ENCODE data around the gene KBTBD13.
"Not testable (repeated sequence)": the region's sequence is repeated elsewhere in the genome, so short reads cannot be mapped to it uniquely, and the experiment has no call there.

KBTBD13 gene

GRCh38 chr15:65044218-65044617, 32.3 kb upstream of the KBTBD13 start:
- H2AFZ ChIP-seq (ENCODE audit: low read depth, low read length); H3K27ac ChIP-seq (ENCODE audit: low read length, poor library complexity, severe bottlenecking): not testable (repeated sequence)

GRCh38 chr15:65044724-65045481, 31.6 kb upstream of the KBTBD13 start, which contains the start of gene SLC51B:
Gene SLC51B (plus strand): TSS chr15:65045387. CDS start chr15:65050005, 4,618 bp downstream.
- DNase-seq: peak; percentile 84
- no peak within 1 kb of the TSS for H2BK5ac ChIP-seq (ENCODE audit: low read depth, low read length, poor library complexity, severe bottlenecking)
- WGBS: 62% methylated on average over 7 of the region's 7 CpGs

More at GRCh38 chr15:65044218-65044617, 32.3 kb upstream of the KBTBD13 start:
- not testable (repeated sequence) for H3K4ac ChIP-seq (ENCODE audit: low read depth in 1 of 2, low read length in 2 of 2); H2BK120ac ChIP-seq (ENCODE audit: low read depth, low read length); H3K79me1 ChIP-seq (replicated peaks; ENCODE audit: low read length, poor library complexity, severe bottlenecking); H3K36me3 ChIP-seq (ENCODE audit: control insufficient read depth in 1 of 2, insufficient read depth in 2 of 2, low read depth in 1 of 2, low read length in 2 of 2); H3K9me3 ChIP-seq (ENCODE audit: control insufficient read depth, low read length); H3K18ac ChIP-seq (ENCODE audit: low read depth in 1 of 2, low read length in 2 of 2); H4K8ac ChIP-seq (ENCODE audit: low read length); H2BK15ac ChIP-seq (ENCODE audit: low read depth, poor library complexity, severe bottlenecking); H2BK12ac ChIP-seq (ENCODE audit: low read length in 2 of 2); H2AK5ac ChIP-seq (ENCODE audit: low read length, severe bottlenecking); H3K4me1 ChIP-seq (ENCODE audit: control insufficient read depth, insufficient read depth, low read depth, low read length); H3K23ac ChIP-seq (ENCODE audit: low read length in 2 of 2); H3K27me3 ChIP-seq (ENCODE audit: control insufficient read depth in 1 of 2, insufficient read depth in 1 of 2, low read length in 2 of 2); H3K9ac ChIP-seq (ENCODE audit: low read length); H3K14ac ChIP-seq (ENCODE audit: low read length in 2 of 2); H2BK5ac ChIP-seq (ENCODE audit: low read depth, low read length, poor library complexity, severe bottlenecking); H3K4me3 ChIP-seq (ENCODE audit: insufficient read depth in 1 of 2, low read depth in 1 of 2, low read length in 2 of 2); H4K91ac ChIP-seq (ENCODE audit: low read length)
- 45% methylated on average over 4 of the region's 5 CpGs for WGBS
- H3K4me2 ChIP-seq (ENCODE audit: low read length, poor library complexity, severe bottlenecking): peak overlapping the region; percentile 28
- DNase-seq: peak; percentile 61

GRCh38 chr15:65048241-65048640, 28.3 kb upstream of the KBTBD13 start:
- Histone ChIP-seq H2AK5ac (ENCODE audit: low read length, severe bottlenecking) (no peak overlapping the region), H3K14ac (ENCODE audit: low read length in 2 of 2) (no peak overlapping the region), H2AFZ (ENCODE audit: low read depth, low read length) (no peak overlapping the region), H3K27ac (ENCODE audit: low read length, poor library complexity, severe bottlenecking) (no peak overlapping the region), H3K36me3 (ENCODE audit: control insufficient read depth in 1 of 2, insufficient read depth in 2 of 2, low read depth in 1 of 2, low read length in 2 of 2) (no peaks in the 10 kb centered on the region), H4K91ac (ENCODE audit: low read length) (no peak overlapping the region), H3K9ac (ENCODE audit: low read length) (no peak overlapping the region), H2BK120ac (ENCODE audit: low read depth, low read length) (no peak overlapping the region), H3K4me2 (ENCODE audit: low read length, poor library complexity, severe bottlenecking) (no peak overlapping the region), H3K23ac (ENCODE audit: low read length in 2 of 2) (no peak overlapping the region), H3K79me1 (replicated peaks; ENCODE audit: low read length, poor library complexity, severe bottlenecking) (no peaks in the 10 kb centered on the region), H3K9me3 (ENCODE audit: control insufficient read depth, low read length) (no peaks in the 10 kb centered on the region), H2BK5ac (ENCODE audit: low read depth, low read length, poor library complexity, severe bottlenecking) (no peak overlapping the region), H3K18ac (ENCODE audit: low read depth in 1 of 2, low read length in 2 of 2) (no peak overlapping the region), H3K27me3 (ENCODE audit: control insufficient read depth in 1 of 2, insufficient read depth in 1 of 2, low read length in 2 of 2) (peaks cover 5 to 15% of the 10 kb centered on the region in 2 experiments), H4K8ac (ENCODE audit: low read length) (no peak overlapping the region), H3K4me1 (ENCODE audit: control insufficient read depth, insufficient read depth, low read depth, low read length) (peaks cover 17% of the 10 kb centered on the region), H3K4ac (ENCODE audit: low read depth in 1 of 2, low read length in 2 of 2) (no peak overlapping the region), H3K4me3 (ENCODE audit: insufficient read depth in 1 of 2, low read depth in 1 of 2, low read length in 2 of 2) (no peak overlapping the region), H2BK15ac (ENCODE audit: low read depth, poor library complexity, severe bottlenecking) (no peak overlapping the region), H2BK12ac (ENCODE audit: low read length in 2 of 2) (no peak overlapping the region)
- no peak for DNase-seq
- WGBS: no CpG with 5 or more reads among the region's 2 CpGs

More at GRCh38 chr15:65044724-65045481, 31.6 kb upstream of the KBTBD13 start, which contains the start of gene SLC51B:
- no peaks in the 10 kb centered on the region for H3K27me3 ChIP-seq (ENCODE audit: control insufficient read depth in 1 of 2, insufficient read depth in 1 of 2, low read length in 2 of 2)
- no peaks in the 10 kb centered on the region for H3K79me1 ChIP-seq (replicated peaks; ENCODE audit: low read length, poor library complexity, severe bottlenecking)
- no peaks in the 10 kb centered on the region for H3K9me3 ChIP-seq (ENCODE audit: control insufficient read depth, low read length)
- no peaks in the 10 kb centered on the region for H3K36me3 ChIP-seq (ENCODE audit: control insufficient read depth in 1 of 2, insufficient read depth in 2 of 2, low read depth in 1 of 2, low read length in 2 of 2)
- H3K18ac ChIP-seq (ENCODE audit: low read depth in 1 of 2, low read length in 2 of 2): no peak within 1 kb of the TSS
- H4K8ac ChIP-seq (ENCODE audit: low read length): no peak within 1 kb of the TSS
- H3K4me2 ChIP-seq (ENCODE audit: low read length, poor library complexity, severe bottlenecking): no peak within 1 kb of the TSS
- H4K91ac ChIP-seq (ENCODE audit: low read length): no peak within 1 kb of the TSS
- H2AFZ ChIP-seq (ENCODE audit: low read depth, low read length): no peak within 1 kb of the TSS
- no peak within 1 kb of the TSS for H2BK15ac ChIP-seq (ENCODE audit: low read depth, poor library complexity, severe bottlenecking)
- no peak within 1 kb of the TSS for H2AK5ac ChIP-seq (ENCODE audit: low read length, severe bottlenecking)
- no peak within 1 kb of the TSS for H3K4ac ChIP-seq (ENCODE audit: low read depth in 1 of 2, low read length in 2 of 2)
- no peak within 1 kb of the TSS for H3K9ac ChIP-seq (ENCODE audit: low read length)
- no peak within 1 kb of the TSS for H3K14ac ChIP-seq (ENCODE audit: low read length in 2 of 2)
- peaks cover 16% of the 10 kb centered on the region for H3K4me1 ChIP-seq (ENCODE audit: control insufficient read depth, insufficient read depth, low read depth, low read length)
- no peak within 1 kb of the TSS for H3K23ac ChIP-seq (ENCODE audit: low read length in 2 of 2)
- no peak within 1 kb of the TSS for H3K27ac ChIP-seq (ENCODE audit: low read length, poor library complexity, severe bottlenecking)
- peak within 1 kb of the TSS in 1 of 2 experiments; percentile 47 for H2BK12ac ChIP-seq (ENCODE audit: low read length in 2 of 2)
- H3K4me3 ChIP-seq (ENCODE audit: insufficient read depth in 1 of 2, low read depth in 1 of 2, low read length in 2 of 2): no peak within 1 kb of the TSS
- no peak within 1 kb of the TSS for H2BK120ac ChIP-seq (ENCODE audit: low read depth, low read length)

GRCh38 chr15:65049418-65049840, 27.1 kb upstream of the KBTBD13 start:
- no peak overlapping the region for H2BK120ac ChIP-seq (ENCODE audit: low read depth, low read length)
- H3K4me2 ChIP-seq (ENCODE audit: low read length, poor library complexity, severe bottlenecking): peak overlapping the region; percentile 55
- peaks cover 11 to 15% of the 10 kb centered on the region in 2 experiments for H3K27me3 ChIP-seq (ENCODE audit: control insufficient read depth in 1 of 2, insufficient read depth in 1 of 2, low read length in 2 of 2)
- 23% methylated on average over 19 of the region's 19 CpGs for WGBS
- H3K36me3 ChIP-seq (ENCODE audit: control insufficient read depth in 1 of 2, insufficient read depth in 2 of 2, low read depth in 1 of 2, low read length in 2 of 2): no peaks in the 10 kb centered on the region
- H3K4me1 ChIP-seq (ENCODE audit: control insufficient read depth, insufficient read depth, low read depth, low read length): peaks cover 16% of the 10 kb centered on the region
- no peak overlapping the region for H3K14ac ChIP-seq (ENCODE audit: low read length in 2 of 2)
- no peaks in the 10 kb centered on the region for H3K9me3 ChIP-seq (ENCODE audit: control insufficient read depth, low read length)
- H3K79me1 ChIP-seq (replicated peaks; ENCODE audit: low read length, poor library complexity, severe bottlenecking): no peaks in the 10 kb centered on the region
- no peak overlapping the region for H2BK15ac ChIP-seq (ENCODE audit: low read depth, poor library complexity, severe bottlenecking)
- no peak overlapping the region for H2AFZ ChIP-seq (ENCODE audit: low read depth, low read length)
- H2BK12ac ChIP-seq (ENCODE audit: low read length in 2 of 2): no peak overlapping the region
- H3K23ac ChIP-seq (ENCODE audit: low read length in 2 of 2): no peak overlapping the region
- no peak overlapping the region for H2BK5ac ChIP-seq (ENCODE audit: low read depth, low read length, poor library complexity, severe bottlenecking)
- H3K27ac ChIP-seq (ENCODE audit: low read length, poor library complexity, severe bottlenecking): no peak overlapping the region
- H3K18ac ChIP-seq (ENCODE audit: low read depth in 1 of 2, low read length in 2 of 2): no peak overlapping the region
- peak; percentile 88 for DNase-seq
- peak overlapping the region in 1 of 2 experiments; percentile 75 for H3K4me3 ChIP-seq (ENCODE audit: insufficient read depth in 1 of 2, low read depth in 1 of 2, low read length in 2 of 2)
- H3K4ac ChIP-seq (ENCODE audit: low read depth in 1 of 2, low read length in 2 of 2): no peak overlapping the region
- H4K91ac ChIP-seq (ENCODE audit: low read length): no peak overlapping the region
- H3K9ac ChIP-seq (ENCODE audit: low read length): peak overlapping the region; percentile 45
- no peak overlapping the region for H4K8ac ChIP-seq (ENCODE audit: low read length)
- H2AK5ac ChIP-seq (ENCODE audit: low read length, severe bottlenecking): no peak overlapping the region
